Suprapubic skin (tissue), 4 donors: ENCODE results near the gene C11orf68.

ENCODE experiments used
- EP300 ChIP-seq: sonication (generic); formaldehyde crosslinking; IDR thresholded peaks from one replicate; pipeline ENCODE4 v1.6.1; 2017; ENCODE audit warnings: antibody characterized with exemption
- POLR2A ChIP-seq, 2 donors: fragments of 450-650 bp; IDR thresholded peaks; one replicate each; pipeline ENCODE4 v1.6.1; 2017; ENCODE audit warnings: antibody characterized with exemption in 2 of 2, mild to moderate bottlenecking in 2 of 2, moderate library complexity in 2 of 2
- POLR2AphosphoS5 ChIP-seq, 3 donors: sonication (generic); formaldehyde crosslinking; IDR thresholded peaks; one replicate each; pipeline ENCODE4 v1.6.1; 2017; ENCODE audit warnings: antibody characterized with exemption in 3 of 3
- TF ChIP-seq, protein P1 (sequence below), 2 donors: fragments of 200-600 bp in 1 of 2; fragments of 450-650 bp in 1 of 2; sonication (generic) in 1 of 2; IDR thresholded peaks; one replicate each; pipeline ENCODE4 v1.5.1; 2016 to 2019; ENCODE audit warnings: antibody characterized with exemption in 2 of 2, mild to moderate bottlenecking in 1 of 2, moderate library complexity in 1 of 2

DNA sequence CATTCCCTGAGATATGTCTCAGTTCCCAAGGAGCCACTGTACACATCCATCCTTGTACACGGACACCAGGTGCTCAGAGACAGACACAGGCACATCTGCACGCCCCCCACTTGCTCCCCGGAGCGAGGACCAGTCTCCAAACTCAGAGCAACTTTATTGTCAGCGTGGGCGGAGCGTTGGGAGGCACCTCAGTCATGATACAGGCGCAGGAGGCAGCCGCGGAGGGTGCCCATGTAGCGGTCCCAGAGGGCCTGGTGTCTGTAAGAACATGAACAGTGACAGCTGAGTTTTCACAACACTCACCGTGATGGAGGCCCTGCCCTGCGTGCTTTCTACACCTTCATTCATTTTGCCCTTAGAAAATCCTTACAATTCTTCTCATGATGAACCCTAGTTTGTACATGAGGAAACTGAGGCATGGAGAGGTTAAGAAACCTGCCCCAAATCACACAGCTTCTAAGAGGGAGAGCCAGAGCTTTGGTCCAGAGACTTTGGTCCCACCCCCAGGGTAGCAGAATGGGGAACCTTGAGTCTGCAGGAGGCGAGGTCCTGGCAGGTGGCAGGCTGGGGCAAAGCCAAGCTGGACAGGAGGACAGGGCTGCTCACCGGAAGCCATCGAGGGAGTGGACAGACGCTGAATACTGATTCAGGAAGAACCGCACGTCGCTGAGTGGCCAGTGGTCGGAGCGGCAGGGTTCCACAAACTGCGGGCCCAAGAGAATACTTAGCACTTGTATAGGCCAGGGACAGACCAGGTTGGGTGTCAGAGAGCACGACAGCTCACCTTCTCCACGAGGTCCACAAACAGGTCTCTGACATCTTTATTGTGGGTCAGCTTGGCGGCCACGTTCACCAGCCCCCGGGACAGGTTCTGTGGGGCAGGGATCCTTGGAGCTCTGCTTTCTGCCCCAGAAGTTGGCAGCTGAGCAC, 34.8 kb downstream of the C11orf68 start:
- TF ChIP-seq, protein P1, sequence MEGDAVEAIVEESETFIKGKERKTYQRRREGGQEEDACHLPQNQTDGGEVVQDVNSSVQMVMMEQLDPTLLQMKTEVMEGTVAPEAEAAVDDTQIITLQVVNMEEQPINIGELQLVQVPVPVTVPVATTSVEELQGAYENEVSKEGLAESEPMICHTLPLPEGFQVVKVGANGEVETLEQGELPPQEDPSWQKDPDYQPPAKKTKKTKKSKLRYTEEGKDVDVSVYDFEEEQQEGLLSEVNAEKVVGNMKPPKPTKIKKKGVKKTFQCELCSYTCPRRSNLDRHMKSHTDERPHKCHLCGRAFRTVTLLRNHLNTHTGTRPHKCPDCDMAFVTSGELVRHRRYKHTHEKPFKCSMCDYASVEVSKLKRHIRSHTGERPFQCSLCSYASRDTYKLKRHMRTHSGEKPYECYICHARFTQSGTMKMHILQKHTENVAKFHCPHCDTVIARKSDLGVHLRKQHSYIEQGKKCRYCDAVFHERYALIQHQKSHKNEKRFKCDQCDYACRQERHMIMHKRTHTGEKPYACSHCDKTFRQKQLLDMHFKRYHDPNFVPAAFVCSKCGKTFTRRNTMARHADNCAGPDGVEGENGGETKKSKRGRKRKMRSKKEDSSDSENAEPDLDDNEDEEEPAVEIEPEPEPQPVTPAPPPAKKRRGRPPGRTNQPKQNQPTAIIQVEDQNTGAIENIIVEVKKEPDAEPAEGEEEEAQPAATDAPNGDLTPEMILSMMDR (IDR thresholded peaks at IDR 0.05): no peak
- TF ChIP-seq POLR2AphosphoS5 (IDR thresholded peaks at IDR 0.05) (no peak), EP300 (no peak), POLR2A (IDR thresholded peaks at IDR 0.05) (no peak)
